Measurements from ENCODE around the gene SPG21.

DNA sequence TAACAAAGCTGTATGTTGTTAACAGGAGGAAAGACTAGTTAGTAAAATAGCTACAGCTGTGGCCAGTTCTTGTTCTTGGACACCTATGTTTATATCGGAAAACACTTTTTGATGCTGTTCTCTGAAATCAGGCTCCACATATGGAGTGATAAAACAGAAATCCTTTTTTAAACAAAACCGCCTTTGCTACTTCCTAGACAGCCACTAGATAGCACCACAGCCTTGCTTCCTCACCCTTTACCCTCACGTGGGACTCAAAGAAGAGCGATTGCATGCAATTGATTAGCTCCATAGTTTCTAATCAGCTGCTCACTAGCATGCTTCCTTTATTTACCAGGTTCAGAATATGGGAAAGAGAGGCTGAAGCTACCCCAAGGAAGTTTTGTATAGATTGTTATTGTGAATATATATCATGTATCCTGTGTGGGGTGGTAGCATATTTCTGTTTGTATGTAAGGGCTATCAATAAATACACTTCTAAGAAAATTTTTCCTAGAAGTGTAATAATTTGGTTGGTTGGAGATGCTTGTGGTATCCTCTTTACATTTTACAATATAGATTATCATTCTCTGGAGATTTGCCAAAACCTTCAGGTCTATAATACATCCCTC lies 44.0 kb upstream of the SPG21 start:
- TF ChIP-seq, protein P1, sequence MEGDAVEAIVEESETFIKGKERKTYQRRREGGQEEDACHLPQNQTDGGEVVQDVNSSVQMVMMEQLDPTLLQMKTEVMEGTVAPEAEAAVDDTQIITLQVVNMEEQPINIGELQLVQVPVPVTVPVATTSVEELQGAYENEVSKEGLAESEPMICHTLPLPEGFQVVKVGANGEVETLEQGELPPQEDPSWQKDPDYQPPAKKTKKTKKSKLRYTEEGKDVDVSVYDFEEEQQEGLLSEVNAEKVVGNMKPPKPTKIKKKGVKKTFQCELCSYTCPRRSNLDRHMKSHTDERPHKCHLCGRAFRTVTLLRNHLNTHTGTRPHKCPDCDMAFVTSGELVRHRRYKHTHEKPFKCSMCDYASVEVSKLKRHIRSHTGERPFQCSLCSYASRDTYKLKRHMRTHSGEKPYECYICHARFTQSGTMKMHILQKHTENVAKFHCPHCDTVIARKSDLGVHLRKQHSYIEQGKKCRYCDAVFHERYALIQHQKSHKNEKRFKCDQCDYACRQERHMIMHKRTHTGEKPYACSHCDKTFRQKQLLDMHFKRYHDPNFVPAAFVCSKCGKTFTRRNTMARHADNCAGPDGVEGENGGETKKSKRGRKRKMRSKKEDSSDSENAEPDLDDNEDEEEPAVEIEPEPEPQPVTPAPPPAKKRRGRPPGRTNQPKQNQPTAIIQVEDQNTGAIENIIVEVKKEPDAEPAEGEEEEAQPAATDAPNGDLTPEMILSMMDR (IDR thresholded peaks at IDR 0.05) = no peak
- TF ChIP-seq EZH2 (IDR thresholded peaks at IDR 0.05; ENCODE audit: borderline replicate concordance, insufficient read depth, low read depth, low read length, poor library complexity, severe bottlenecking) = no peak

All from B cell (primary cell).